Rectal smooth muscle tissue (tissue), 1 donor: ENCODE results near the gene SUN2.

Experiments
- H3K27ac ChIP-seq: one replicate; pipeline ENCODE4 v1.7.0; 2013; ENCODE audit warnings: low read depth, low read length, inconsistent platforms
- H3K27me3 ChIP-seq: one replicate; pipeline ENCODE4 v1.7.0; 2013; ENCODE audit warnings: low read length; ENCODE audit not compliant: control insufficient read depth, insufficient read depth
- H3K36me3 ChIP-seq: one replicate; pipeline ENCODE4 v1.7.0; 2013; ENCODE audit warnings: low read length; ENCODE audit not compliant: control insufficient read depth, insufficient read depth
- H3K4me1 ChIP-seq: one replicate; pipeline ENCODE4 v1.7.0; 2013; ENCODE audit warnings: low read length; ENCODE audit not compliant: control insufficient read depth, insufficient read depth
- H3K4me3 ChIP-seq: one replicate; pipeline ENCODE4 v1.7.0; 2013; ENCODE audit warnings: low read length
- H3K9ac ChIP-seq: one replicate; pipeline ENCODE4 v1.7.0; 2013; ENCODE audit warnings: low read length

SUN2 gene

DNA sequence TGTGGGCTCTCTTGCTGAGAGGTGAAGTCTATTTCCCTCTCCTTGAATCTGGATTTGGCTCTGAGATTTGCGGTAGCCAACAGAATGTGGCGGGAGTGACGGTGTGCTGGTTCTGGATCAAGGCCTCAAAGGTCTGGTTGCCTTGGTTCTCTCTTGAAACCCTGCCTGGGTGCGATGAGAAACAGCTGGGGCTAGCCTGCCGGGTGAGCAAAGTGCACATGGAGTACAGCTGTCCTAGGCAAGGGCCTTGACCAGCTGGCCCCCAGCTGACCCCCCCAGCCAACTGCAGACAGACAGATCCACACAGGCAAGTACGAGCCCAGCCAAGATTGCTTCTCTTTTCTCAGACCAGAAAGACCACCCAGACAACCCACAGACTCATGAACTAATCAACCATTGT lies 10.8 kb downstream of the SUN2 start:
- H3K27ac ChIP-seq = no peak overlapping the region

DNA sequence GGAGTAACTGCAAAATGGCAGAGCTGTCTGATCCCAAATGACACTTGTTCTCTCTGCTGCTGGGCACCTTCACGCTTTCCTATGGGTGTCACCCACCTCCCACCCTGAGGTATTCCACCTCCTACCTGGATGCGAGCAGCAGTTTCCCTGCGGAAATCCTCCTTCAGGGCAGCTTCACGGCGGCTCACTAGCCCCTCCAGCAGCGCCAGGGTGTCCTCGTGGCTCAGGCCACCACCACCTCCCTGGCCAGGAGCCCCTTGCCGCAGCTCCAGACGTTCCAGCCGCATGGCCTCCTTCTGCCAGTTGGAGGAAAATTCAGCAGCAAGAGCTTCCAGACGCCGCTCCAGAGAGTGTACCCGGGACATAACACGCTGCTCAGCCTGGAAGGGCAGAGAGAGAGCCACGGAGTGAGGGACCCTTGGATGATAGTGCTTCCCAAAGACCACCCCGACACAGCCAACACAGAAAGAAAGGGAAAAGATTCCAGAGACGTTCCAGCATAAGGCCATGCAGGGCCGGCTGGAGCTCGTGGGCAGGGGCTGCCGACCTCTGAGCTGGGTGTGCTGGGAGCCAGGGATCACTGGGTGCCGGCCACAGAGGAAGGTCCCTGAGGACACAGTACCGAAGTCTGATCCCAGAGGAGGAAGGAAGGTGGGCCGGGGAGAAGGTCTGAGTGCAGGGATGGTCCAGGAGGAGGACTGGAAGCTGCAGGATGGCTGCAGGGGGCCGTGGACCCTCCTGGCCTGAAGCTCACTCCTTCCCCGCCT lies 13.4 kb downstream of the SUN2 start:
- no peaks in the 10 kb centered on the region for H3K4me1 ChIP-seq
- peaks cover 78% of the 10 kb centered on the region for H3K36me3 ChIP-seq
- H3K4me3 ChIP-seq = no peak overlapping the region
- H3K27me3 ChIP-seq = no peaks in the 10 kb centered on the region
- H3K9ac ChIP-seq = no peak overlapping the region
- H3K27ac ChIP-seq = no peak overlapping the region

More for the DNA sequence above, 10.8 kb downstream of the SUN2 start:
- Histone ChIP-seq H3K36me3 (peaks cover 68% of the 10 kb centered on the region), H3K4me3 (no peak overlapping the region), H3K4me1 (no peaks in the 10 kb centered on the region), H3K9ac (no peak overlapping the region), H3K27me3 (no peaks in the 10 kb centered on the region)

DNA sequence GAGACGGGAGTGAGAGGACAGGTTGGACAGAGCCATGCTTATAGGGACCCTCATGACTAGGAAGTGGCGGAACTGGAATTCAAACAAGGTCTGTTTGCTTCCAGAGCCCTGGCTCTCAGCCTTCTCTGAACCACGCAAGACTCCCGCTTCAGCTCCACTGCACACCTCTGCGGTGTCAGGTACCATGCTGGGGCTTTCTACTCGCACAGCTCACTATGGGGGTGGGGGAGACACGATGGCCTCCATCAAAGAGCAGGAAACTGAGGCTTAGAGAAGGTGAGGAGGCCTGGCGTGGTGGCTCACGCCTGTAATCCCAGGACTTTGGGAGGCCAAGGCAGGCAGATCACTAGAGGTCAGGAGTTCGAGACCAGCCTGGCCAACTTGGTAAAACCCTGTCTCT lies 14.2 kb downstream of the SUN2 start:
- H3K4me1 ChIP-seq = no peaks in the 10 kb centered on the region
- peaks cover 84% of the 10 kb centered on the region for H3K36me3 ChIP-seq
- no peaks in the 10 kb centered on the region for H3K27me3 ChIP-seq
- H3K27ac ChIP-seq = no peak overlapping the region
- H3K4me3 ChIP-seq = no peak overlapping the region
- H3K9ac ChIP-seq = no peak overlapping the region

DNA sequence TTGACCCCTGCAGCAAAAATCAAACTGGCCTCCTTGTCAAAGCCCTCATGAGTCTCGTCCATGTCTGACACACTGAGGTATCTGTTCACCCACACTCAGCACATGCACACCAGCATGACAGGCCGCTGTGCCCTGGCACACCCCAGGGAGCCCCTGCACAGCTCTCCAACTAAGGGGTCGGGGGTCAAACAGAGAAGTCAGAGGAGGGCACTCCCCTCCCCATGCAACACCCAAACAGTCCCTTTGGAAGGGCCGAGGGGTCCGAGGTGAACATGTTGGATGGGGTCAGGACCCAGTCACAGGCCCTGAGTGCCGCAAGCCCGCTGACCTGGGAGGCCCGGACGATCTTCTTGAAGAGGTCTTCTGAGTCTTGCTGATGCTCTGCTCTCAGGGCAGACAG lies 14.6 kb downstream of the SUN2 start:
- no peak overlapping the region for H3K27ac ChIP-seq
- H3K36me3 ChIP-seq = peaks cover 84% of the 10 kb centered on the region
- H3K4me1 ChIP-seq = no peaks in the 10 kb centered on the region
- H3K27me3 ChIP-seq = no peaks in the 10 kb centered on the region
- no peak overlapping the region for H3K9ac ChIP-seq
- no peak overlapping the region for H3K4me3 ChIP-seq

DNA sequence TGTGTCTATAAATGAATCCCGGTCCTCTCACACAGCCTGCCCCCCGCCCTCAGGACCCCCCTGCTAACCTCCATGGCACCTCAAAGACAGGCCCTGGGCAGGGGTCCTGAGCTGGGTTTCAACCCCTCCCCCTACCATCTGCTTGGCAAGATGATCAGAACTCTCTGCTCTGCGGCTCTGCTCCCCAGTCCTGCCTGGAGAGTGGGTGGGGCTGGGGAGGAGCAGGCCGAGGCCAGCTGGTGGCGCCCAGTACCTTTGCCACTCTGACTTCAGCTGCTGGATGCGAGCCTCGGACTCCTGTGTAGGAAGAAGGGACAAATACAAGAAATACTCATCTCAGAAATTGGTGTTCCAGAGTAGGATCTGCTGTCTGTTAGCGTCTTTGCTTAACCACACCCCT lies 15.0 kb downstream of the SUN2 start:
- H3K36me3 ChIP-seq = peaks cover 84% of the 10 kb centered on the region
- no peak overlapping the region for H3K27ac ChIP-seq
- no peak overlapping the region for H3K4me3 ChIP-seq
- H3K4me1 ChIP-seq = no peaks in the 10 kb centered on the region
- no peak overlapping the region for H3K9ac ChIP-seq
- H3K27me3 ChIP-seq = no peaks in the 10 kb centered on the region

DNA sequence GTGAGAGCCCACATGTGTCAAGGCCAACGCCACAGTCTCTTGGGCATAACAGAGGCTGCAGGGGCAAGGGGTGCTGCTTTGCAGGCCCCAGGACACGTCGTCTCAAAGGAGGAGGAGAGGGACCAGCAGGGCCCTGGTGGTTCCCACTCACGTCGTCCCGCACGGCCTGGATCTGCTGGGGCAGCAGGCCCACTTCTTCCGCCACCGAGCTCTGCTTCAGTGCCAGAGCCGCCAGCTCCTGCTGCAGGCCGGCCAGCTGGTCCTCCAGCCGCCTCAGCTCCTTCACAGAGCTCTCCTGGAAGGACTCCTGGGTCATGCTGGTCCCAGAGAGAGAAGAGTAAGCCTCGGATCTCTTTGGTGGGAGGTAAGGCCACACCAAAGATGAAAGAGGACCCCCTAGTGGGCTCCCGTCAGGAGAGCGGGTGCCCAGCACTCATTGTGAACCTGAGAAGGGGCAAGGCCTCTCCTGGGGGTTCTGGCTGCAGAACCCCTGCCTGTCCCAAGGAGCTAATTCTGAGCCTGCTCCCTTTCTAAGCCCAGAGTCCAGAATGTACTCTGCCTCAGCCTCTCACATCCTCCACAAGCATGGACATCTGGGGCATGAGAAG lies 15.6 kb downstream of the SUN2 start:
- Histone ChIP-seq H3K9ac (no peak overlapping the region), H3K27ac (no peak overlapping the region), H3K27me3 (no peaks in the 10 kb centered on the region), H3K4me1 (no peaks in the 10 kb centered on the region), H3K4me3 (no peak overlapping the region), H3K36me3 (peaks cover 83% of the 10 kb centered on the region)

DNA sequence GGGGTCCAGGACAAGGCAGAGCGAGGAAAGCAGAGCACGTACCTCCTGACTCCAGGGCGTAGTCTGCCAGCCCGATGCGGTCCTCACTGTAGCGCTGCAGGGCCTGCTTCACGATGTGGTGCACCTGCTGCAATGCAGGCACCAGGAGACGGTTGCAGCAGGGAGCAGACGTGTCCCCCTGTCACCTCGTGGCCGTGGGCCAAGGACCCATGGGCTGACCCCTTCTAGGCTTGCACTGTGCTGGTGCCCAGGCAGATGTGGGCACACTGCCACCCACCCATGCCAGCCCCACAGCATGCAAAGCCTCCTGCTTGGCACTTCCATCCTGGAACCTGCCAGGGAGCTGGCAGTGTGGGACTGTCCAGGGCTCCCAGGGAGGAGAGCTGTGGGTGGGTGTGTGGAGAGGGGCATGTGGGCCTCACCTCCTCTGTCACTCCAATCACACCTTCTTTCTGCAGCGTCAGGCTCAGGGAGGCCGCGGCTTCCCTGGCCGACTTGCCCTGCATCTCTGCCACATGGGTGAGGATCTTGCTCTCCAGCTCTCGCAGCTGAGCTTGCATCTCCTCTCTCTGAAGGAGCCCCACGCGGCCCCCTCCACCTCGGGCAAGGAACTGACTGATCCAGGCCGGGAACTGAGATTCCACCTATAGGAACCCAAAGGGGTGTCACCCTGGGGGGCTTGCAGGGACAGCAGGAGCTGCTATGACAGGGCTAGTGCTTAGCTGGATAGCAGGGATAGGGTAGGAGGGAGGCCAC lies 16.3 kb downstream of the SUN2 start:
- peaks cover under 1% of the 10 kb centered on the region for H3K4me1 ChIP-seq
- no peak overlapping the region for H3K4me3 ChIP-seq
- H3K27ac ChIP-seq = no peak overlapping the region
- H3K27me3 ChIP-seq = no peaks in the 10 kb centered on the region
- H3K36me3 ChIP-seq = peaks cover 76% of the 10 kb centered on the region
- H3K9ac ChIP-seq = no peak overlapping the region

DNA sequence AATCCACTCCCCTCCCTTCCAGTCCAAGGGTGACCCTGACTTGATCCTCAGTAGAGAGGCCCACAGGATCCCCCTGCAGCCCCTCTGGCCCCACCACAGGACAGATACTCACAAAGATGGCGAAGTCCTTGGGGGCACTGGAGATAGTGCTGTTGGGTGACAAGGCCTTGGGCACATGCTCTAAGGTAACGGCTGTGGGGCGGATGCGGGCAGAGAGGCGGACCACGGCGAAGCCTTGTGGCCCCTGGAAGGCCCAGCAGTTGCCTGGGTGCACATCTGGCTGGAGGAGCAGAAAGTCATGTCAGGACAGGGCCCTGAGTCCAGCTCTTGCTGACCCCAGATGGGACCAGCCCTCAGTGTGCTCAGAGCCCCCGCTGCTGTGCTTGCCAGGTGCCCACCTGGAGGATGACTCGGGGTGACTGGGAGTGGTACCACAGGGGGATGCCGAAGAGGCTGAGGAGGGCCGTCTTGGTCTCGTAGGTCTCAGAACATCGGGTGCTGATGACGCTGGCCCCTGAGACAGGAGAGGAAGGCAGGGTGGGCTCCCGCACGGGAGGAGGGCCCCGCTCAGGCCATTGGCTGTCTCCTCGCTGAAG lies 17.2 kb downstream of the SUN2 start:
- Histone ChIP-seq H3K4me1 (peaks cover 9% of the 10 kb centered on the region), H3K9ac (no peak overlapping the region), H3K4me3 (no peak overlapping the region), H3K27ac (no peak overlapping the region), H3K27me3 (no peaks in the 10 kb centered on the region), H3K36me3 (peaks cover 73% of the 10 kb centered on the region)

DNA sequence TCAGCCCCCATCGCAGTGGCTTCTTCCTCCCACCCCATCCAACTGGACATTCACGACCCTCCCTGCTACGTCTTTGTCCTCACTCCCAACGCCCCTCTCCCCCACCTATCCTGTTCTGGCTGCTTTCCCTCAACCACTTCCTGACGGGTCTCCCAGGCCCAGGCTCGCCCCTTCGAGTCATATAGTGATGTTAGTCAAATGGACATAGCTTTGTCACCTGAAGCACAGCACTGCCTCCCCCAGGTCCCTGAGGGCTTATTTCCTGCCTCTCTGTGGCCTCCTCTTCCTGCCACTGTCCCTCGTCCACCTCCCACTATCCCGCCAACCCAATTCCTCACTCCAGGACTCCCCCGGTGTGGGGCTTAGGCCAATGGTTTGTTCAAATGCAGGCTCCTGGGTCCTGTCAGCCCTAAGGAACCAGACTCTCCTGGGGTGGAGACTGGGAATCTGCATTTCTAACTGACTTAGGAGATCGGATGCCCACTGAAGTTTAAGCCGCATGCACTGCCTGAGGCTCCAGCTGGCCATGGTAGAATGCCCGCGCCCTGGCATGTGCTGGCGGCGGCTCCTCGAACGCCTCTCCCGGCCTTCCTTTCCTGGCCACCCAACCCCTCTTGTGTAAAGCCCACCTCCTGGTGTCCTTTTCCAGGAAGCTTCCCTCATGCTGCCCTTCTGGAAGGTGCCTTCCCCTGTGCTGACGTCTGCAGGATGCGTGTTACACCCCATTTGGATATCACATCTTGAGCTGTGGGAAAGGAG lies 18.3 kb downstream of the SUN2 start:
- no peak overlapping the region for H3K4me3 ChIP-seq
- no peak overlapping the region for H3K27ac ChIP-seq
- H3K36me3 ChIP-seq = peaks cover 65% of the 10 kb centered on the region
- H3K27me3 ChIP-seq = no peaks in the 10 kb centered on the region
- H3K9ac ChIP-seq = no peak overlapping the region
- peaks cover 17% of the 10 kb centered on the region for H3K4me1 ChIP-seq

DNA sequence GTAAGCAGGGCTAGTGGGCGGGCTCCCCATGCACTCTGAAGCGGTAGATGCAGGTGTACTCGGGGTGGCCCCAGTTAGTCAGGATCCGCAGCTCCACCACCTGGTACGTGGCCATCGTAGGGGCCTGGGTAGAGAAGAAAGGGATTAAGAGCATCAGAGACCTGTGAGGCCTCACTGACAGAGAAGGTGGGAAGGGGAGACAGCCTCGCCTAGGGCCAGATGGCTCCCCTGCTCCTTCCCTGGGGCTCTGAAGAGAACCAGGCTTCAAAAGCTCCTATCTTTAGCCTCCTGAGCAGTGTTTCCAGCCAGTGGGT lies 19.6 kb downstream of the SUN2 start:
- Histone ChIP-seq H3K4me1 (peaks cover 23% of the 10 kb centered on the region), H3K4me3 (no peak overlapping the region), H3K9ac (no peak overlapping the region), H3K36me3 (peaks cover 54% of the 10 kb centered on the region), H3K27me3 (no peaks in the 10 kb centered on the region), H3K27ac (no peak overlapping the region)

DNA sequence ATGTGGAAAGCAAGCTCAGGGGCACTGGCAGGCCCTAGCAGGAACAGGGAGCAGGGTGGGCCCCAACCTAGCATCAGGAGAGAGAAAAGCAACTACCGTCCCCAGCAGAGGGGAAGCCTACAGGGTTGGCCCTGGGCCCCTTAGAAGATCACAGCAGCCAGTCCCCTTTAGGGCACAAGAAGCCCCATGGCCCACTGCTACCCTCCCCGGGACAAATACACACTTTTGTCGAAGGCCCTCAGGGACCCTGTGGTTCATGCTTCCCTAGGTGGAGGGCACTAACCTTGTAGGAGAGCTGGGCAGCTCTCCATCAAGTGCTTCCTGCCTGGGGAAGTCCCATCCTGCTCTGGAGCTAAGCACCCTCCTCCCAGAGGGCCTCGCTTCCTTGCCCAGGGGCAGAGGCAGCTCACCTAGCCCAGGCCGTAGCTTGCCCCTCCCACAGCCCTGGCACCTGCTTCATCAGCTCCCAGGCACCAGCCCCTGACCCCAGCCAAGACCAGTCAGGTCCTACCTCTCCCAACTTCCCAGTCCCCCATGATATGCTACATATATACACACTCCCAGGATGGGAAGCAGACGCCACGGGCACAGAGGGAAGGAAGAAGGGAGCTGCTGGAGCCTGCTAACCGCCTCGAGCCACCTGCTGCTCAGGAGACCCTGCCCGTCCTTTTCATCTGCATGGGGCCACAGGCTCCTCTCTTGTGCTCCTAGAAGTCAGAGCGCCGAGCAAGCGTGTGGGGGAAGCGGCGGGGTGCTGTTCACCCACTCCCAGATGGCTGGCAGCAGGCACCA lies 20.1 kb downstream of the SUN2 start:
- peaks cover 49% of the 10 kb centered on the region for H3K36me3 ChIP-seq
- no peaks in the 10 kb centered on the region for H3K27me3 ChIP-seq
- peaks cover 23% of the 10 kb centered on the region for H3K4me1 ChIP-seq
- peak overlapping the region; percentile 85 for H3K27ac ChIP-seq
- no peak overlapping the region for H3K4me3 ChIP-seq
- H3K9ac ChIP-seq = no peak overlapping the region
